CD4-positive, alpha-beta T cell (primary cell): Measurements from ENCODE around the gene P2RY11. TPM values are rescaled to one million over a fixed set of nuclear protein-coding genes. Genes with fewer than 3 reads are reported as not detected.

ENCODE experiments used
- ATAC-seq: fragments of 200-7000 bp; cut with Tn5 transposase; one replicate; pipeline ENCODE4 v1.10.0; 2022; ENCODE audit warnings: mild to moderate bottlenecking; ENCODE audit not compliant: poor library complexity
- CTCF ChIA-PET: fragments of 350-600 bp; sonication (Branson Sonifier 250); formaldehyde crosslinking; loops from one replicate; lab custom pipeline; 2021; ENCODE audit warnings: antibody characterized with exemption, inconsistent platforms; lab: Charles Lee
- POLR2A ChIA-PET: fragments of 350-600 bp; sonication (Branson Sonifier 250); formaldehyde crosslinking; loops from one replicate; lab custom pipeline; 2021; ENCODE audit warnings: antibody characterized with exemption, inconsistent platforms; lab: Charles Lee
- DNase-seq, 14 experiments: peaks; one replicate each; pipeline ENCODE4 v3.0.0-alpha.2; 2013 to 2020; ENCODE audit warnings: mixed read lengths in 2 of 14
- H3K27ac ChIP-seq, 2 donors: one replicate each; pipeline versions ENCODE4 v1.5.1 to v1.7.0; 2013; ENCODE audit warnings: low read length in 2 of 2, low read depth in 1 of 2, mild to moderate bottlenecking in 1 of 2
- H3K27me3 ChIP-seq, 2 experiments: 1 replicate in 1 of 2; 2 replicates in 1 of 2; pipeline versions ENCODE4 v1.6.1 to v1.7.0; 2013; ENCODE audit warnings: low read length in 2 of 2, control low read depth in 1 of 2, mild to moderate bottlenecking in 1 of 2, moderate library complexity in 1 of 2; ENCODE audit not compliant: insufficient read depth in 2 of 2, control insufficient read depth in 1 of 2
- H3K36me3 ChIP-seq: one replicate; pipeline ENCODE4 v1.6.1; 2013; ENCODE audit warnings: low read length, control low read depth; ENCODE audit not compliant: insufficient read depth
- H3K4me1 ChIP-seq: one replicate; pipeline ENCODE4 v1.6.1; 2013; ENCODE audit warnings: low read length, control low read depth; ENCODE audit not compliant: insufficient read depth
- H3K4me3 ChIP-seq: one replicate; pipeline ENCODE4 v1.5.1; 2013; ENCODE audit warnings: mild to moderate bottlenecking, low read length, moderate library complexity
- H3K9me3 ChIP-seq, 2 experiments: 1 replicate in 1 of 2; 2 replicates in 1 of 2; pipeline versions ENCODE4 v1.6.1 to v1.7.0; 2013; ENCODE audit warnings: low read length in 2 of 2, mild to moderate bottlenecking in 2 of 2, control low read depth in 1 of 2, moderate library complexity in 1 of 2; ENCODE audit not compliant: control insufficient read depth in 1 of 2, insufficient read depth in 1 of 2
- H3K27ac Mint-ChIP-seq: one replicate; pipeline ENCODE4 v1.8.0; 2020; ENCODE audit warnings: mixed read lengths
- H3K27me3 Mint-ChIP-seq: one replicate; pipeline ENCODE4 v1.8.0; 2021; ENCODE audit warnings: mixed read lengths
- H3K36me3 Mint-ChIP-seq: one replicate; pipeline ENCODE4 v1.8.0; 2021; ENCODE audit warnings: low read depth, mixed read lengths
- H3K4me1 Mint-ChIP-seq: one replicate; pipeline ENCODE4 v1.8.0; 2021; ENCODE audit warnings: low read depth, mixed read lengths
- H3K4me3 Mint-ChIP-seq: one replicate; pipeline ENCODE4 v1.8.0; 2020; ENCODE audit warnings: mild to moderate bottlenecking, mixed read lengths
- H3K9me3 Mint-ChIP-seq: one replicate; pipeline ENCODE4 v1.8.0; 2020; ENCODE audit warnings: mixed read lengths
- intact Hi-C, 2 experiments: fragments of 100-400 bp; cut with DNase I in 1 of 2; cut with micrococcal nuclease in 1 of 2; formaldehyde crosslinking; loops; one replicate each; pipeline versions ENCODE4 v1.15.1 to v1.9.0; 2023 to 2025; cut with DNase I, micrococcal nuclease
- total RNA-seq, 174 experiments: library from RNA in 2 of 174; stranded (reverse) in 2 of 174; gene quantifications; one replicate each; pipeline ENCODE4 v1.2.3 and lab custom pipeline; 2021 to 2026
- TF ChIP-seq, protein P1 (sequence below): fragments of 200-600 bp; IDR thresholded peaks from one replicate; pipeline ENCODE4 v1.8.0; 2022; ENCODE audit warnings: antibody characterized with exemption, mild to moderate bottlenecking

Gene P2RY11
- total RNA-seq, 2 experiments from 2014 or later = 88.5 to 93.9 TPM

DNA sequence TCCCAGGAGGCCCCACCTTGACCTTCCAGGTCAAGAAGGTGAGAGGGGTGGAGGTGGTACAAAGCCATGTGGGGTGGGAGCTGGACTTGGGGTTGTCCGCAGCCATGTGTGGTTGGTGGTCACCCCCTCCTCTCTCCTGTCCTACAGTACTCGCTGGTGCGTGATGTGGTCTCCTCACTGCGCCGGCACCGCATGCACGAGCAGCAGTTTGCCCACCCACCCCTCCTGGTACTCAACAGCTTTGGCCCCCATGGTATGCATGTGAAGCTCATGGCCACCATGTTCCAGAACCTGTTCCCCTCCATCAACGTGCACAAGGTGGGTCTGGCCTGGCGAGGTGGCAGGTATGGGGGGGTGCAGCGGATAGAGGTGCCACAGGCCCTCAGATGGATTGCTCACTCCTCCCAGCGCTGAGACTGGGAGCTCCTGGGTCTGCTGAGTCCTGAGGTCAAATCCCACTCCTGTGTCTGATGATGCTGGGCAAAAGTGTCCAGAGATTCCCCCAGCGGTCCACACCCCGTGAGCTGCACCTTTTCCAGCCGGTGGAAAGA lies 3.6 kb upstream of the P2RY11 start:
- Mint-ChIP-seq H3K27me3 (peaks cover 4% of the 10 kb centered on the region), H3K4me1 (peaks cover 62% of the 10 kb centered on the region), H3K9me3 (no peaks in the 10 kb centered on the region), H3K36me3 (peaks cover 65% of the 10 kb centered on the region), H3K27ac (peak overlapping the region; percentile 95), H3K4me3 (peak overlapping the region; percentile 93)
- ATAC-seq (no peak), DNase-seq (no peak)
- intact Hi-C loops = loop anchor here (5.0 to 10.0 kb wide), 3 partner anchors 84 to 297 kb away; partner anchors contain the start of genes CDC37 (in 1 of the 2), DNMT1 (in 1 of the 2) and MRPL4 (in 1 of the 2)
- peaks cover 87% of the 10 kb centered on the region for H3K4me1 ChIP-seq
- POLR2A ChIA-PET = interaction anchor here (2.8 to 6.0 kb wide), 3 partner anchors 9 to 34 kb away, joined by 22 to 80 read pairs (median 55); partner anchors contain the start of gene EIF3G
- H3K27ac ChIP-seq = peak overlapping the region in 1 of 2 donors; percentile 35
- no peaks in the 10 kb centered on the region for H3K27me3 ChIP-seq
- H3K36me3 ChIP-seq = peaks cover 47% of the 10 kb centered on the region
- H3K4me3 ChIP-seq = no peak overlapping the region
- TF ChIP-seq, protein P1, sequence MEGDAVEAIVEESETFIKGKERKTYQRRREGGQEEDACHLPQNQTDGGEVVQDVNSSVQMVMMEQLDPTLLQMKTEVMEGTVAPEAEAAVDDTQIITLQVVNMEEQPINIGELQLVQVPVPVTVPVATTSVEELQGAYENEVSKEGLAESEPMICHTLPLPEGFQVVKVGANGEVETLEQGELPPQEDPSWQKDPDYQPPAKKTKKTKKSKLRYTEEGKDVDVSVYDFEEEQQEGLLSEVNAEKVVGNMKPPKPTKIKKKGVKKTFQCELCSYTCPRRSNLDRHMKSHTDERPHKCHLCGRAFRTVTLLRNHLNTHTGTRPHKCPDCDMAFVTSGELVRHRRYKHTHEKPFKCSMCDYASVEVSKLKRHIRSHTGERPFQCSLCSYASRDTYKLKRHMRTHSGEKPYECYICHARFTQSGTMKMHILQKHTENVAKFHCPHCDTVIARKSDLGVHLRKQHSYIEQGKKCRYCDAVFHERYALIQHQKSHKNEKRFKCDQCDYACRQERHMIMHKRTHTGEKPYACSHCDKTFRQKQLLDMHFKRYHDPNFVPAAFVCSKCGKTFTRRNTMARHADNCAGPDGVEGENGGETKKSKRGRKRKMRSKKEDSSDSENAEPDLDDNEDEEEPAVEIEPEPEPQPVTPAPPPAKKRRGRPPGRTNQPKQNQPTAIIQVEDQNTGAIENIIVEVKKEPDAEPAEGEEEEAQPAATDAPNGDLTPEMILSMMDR = no peak
- CTCF ChIA-PET = interaction anchor here (1.2 to 1.5 kb wide), 2 partner anchors 10 to 177 kb away, joined by 3 to 4 read pairs; no protein-coding TSS in a partner anchor
- H3K9me3 ChIP-seq = no peaks in the 10 kb centered on the region

GRCh38 chr19:10109528-10109927 lies 2.0 kb upstream of the P2RY11 start:
- Histone ChIP-seq H3K4me1 (peaks cover 89% of the 10 kb centered on the region), H3K27me3 (no peaks in the 10 kb centered on the region), H3K9me3 (no peaks in the 10 kb centered on the region), H3K36me3 (peaks cover 54% of the 10 kb centered on the region), H3K27ac (no peak overlapping the region), H3K4me3 (no peak overlapping the region)
- H3K27me3 Mint-ChIP-seq = peaks cover 4% of the 10 kb centered on the region
- ChIA-PET POLR2A (interaction anchor here (1.0 to 1.2 kb wide), 2 partner anchors 14 to 33 kb away, joined by 3 to 4 read pairs; no protein-coding TSS in a partner anchor), CTCF (interaction anchor here (0.6 kb wide), 1 partner anchor 141 kb away, joined by 3 read pairs; no protein-coding TSS in a partner anchor)
- TF ChIP-seq, protein P1 = no peak
- H3K4me3 Mint-ChIP-seq = peak overlapping the region; percentile 30
- ATAC-seq (no peak), DNase-seq (no peak)
- H3K27ac Mint-ChIP-seq = peak overlapping the region; percentile 47
- no peaks in the 10 kb centered on the region for H3K9me3 Mint-ChIP-seq
- intact Hi-C loops = loop anchor here (5.0 to 10.0 kb wide), 3 partner anchors 83 to 295 kb away; partner anchors contain the start of genes CDC37 (in 1 of the 2), DNMT1 (in 1 of the 2) and MRPL4 (in 1 of the 2)
- H3K4me1 Mint-ChIP-seq = peaks cover 56% of the 10 kb centered on the region
- H3K36me3 Mint-ChIP-seq = peaks cover 71% of the 10 kb centered on the region

GRCh38 chr19:10110076-10110971 lies 1.2 kb upstream of the P2RY11 start:
- DNase-seq (peak in 1 of 14 experiments; percentile 33), ATAC-seq (no peak)
- H3K4me3 ChIP-seq = no peak overlapping the region
- Mint-ChIP-seq H3K27me3 (peaks cover 4% of the 10 kb centered on the region), H3K4me1 (peaks cover 48% of the 10 kb centered on the region), H3K27ac (peak overlapping the region; percentile 77), H3K9me3 (no peaks in the 10 kb centered on the region), H3K4me3 (peak overlapping the region; percentile 20), H3K36me3 (peaks cover 75% of the 10 kb centered on the region)
- POLR2A ChIA-PET = interaction anchor here (1.0 to 1.2 kb wide), 2 partner anchors 15 to 32 kb away, joined by 3 to 4 read pairs; no protein-coding TSS in a partner anchor
- intact Hi-C loops = loop anchor here in 1 of 2 experiments (5.0 kb wide), 1 partner anchor 178 kb away; no protein-coding TSS in a partner anchor
- TF ChIP-seq, protein P1 = no peak
- peaks cover 62% of the 10 kb centered on the region for H3K36me3 ChIP-seq
- H3K27ac ChIP-seq = no peak overlapping the region
- H3K9me3 ChIP-seq = no peaks in the 10 kb centered on the region
- no peaks in the 10 kb centered on the region for H3K27me3 ChIP-seq
- H3K4me1 ChIP-seq = peaks cover 82% of the 10 kb centered on the region
- CTCF ChIA-PET = no interaction called here
